AG09309 (cell line): ENCODE results near the gene NIT2.
"Not testable (repeated sequence)": the region's sequence is repeated elsewhere in the genome, so short reads cannot be mapped to it uniquely, and the experiment has no call there.

ENCODE experiments used
- DNase-seq: peaks from one replicate; pipeline ENCODE4 v3.0.0-alpha.2; 2010; ENCODE audit warnings: low read depth
- H3K4me3 ChIP-seq: 2 replicates; pipeline ENCODE4 v1.5.1; 2011; ENCODE audit warnings: mild to moderate bottlenecking, low read depth, low read length, moderate library complexity; ENCODE audit not compliant: control insufficient read depth
- CTCF ChIP-seq: IDR thresholded peaks from 2 replicates; pipeline ENCODE4 v1.5.1; 2011; ENCODE audit warnings: mild to moderate bottlenecking, low read depth, low read length, inconsistent platforms; ENCODE audit not compliant: insufficient read depth, control insufficient read depth; ENCODE audit errors: missing control alignments

The NIT2 gene

GRCh38 chr3:100325827-100326226, 8.7 kb upstream of the NIT2 start:
- TF ChIP-seq CTCF: no peak
- H3K4me3 ChIP-seq: no peak overlapping the region
- no peak for DNase-seq

- DNase-seq, H3K4me3 ChIP-seq: not testable (repeated sequence)
Measured at GRCh38 chr3:100327377-100327776, 7.2 kb upstream of the NIT2 start.

GRCh38 chr3:100329800-100330489, 4.6 kb upstream of the NIT2 start:
- DNase-seq: no peak
- no peak for TF ChIP-seq CTCF
- no peak overlapping the region for H3K4me3 ChIP-seq

GRCh38 chr3:100330651-100331050, 3.9 kb upstream of the NIT2 start:
- no peak for TF ChIP-seq CTCF
- no peak overlapping the region for H3K4me3 ChIP-seq
- DNase-seq: no peak

- no peak for DNase-seq
- no peak overlapping the region for H3K4me3 ChIP-seq
- no peak for TF ChIP-seq CTCF
Measured at GRCh38 chr3:100331660-100332059, 2.9 kb upstream of the NIT2 start.

- TF ChIP-seq CTCF: no peak
- H3K4me3 ChIP-seq: no peak overlapping the region
- DNase-seq: no peak
Measured at GRCh38 chr3:100333051-100333450, 1.5 kb upstream of the NIT2 start.

GRCh38 chr3:100333970-100334487, 528 bp upstream of the NIT2 start:
- no peak for TF ChIP-seq CTCF
- DNase-seq: no peak
- H3K4me3 ChIP-seq: peak overlapping the region; percentile 74
